ENCODE measurements around the gene SDE2.
A peak's percentile ranks its signal among the peaks of the same experiment; 100 is the strongest.
"Not testable (repeated sequence)": the region's sequence is repeated elsewhere in the genome, so short reads cannot be mapped to it uniquely, and the experiment has no call there.

Gene SDE2

DNA sequence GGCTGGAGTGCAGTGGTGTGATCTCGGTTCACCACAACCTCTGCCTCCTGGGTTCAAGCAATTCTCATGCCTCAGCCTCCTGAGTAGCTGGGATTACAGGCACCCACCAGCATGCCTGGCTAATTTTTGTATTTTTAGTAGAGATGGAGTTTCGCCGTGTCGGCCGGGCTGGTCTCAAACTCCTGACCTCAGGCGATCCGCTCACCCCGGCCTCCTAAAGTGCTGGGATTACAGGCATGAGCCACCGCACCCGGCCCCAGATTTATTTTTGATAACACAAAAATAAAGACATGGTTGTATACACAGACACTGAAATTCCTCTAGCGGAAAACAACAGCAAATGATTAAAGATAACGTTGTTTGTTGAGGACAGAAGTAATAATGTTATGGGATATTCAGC, 24.0 kb downstream of the SDE2 start:
- not testable (repeated sequence) for H3K4me3 Mint-ChIP-seq; DNase-seq; H3K27ac Mint-ChIP-seq; ATAC-seq (replicated peaks); H3K9me3 Mint-ChIP-seq; H3K27me3 Mint-ChIP-seq
- Mint-ChIP-seq H3K4me1 (peaks cover 19 to 38% of the 10 kb centered on the region in 2 donors), H3K36me3 (peaks cover 12 to 26% of the 10 kb centered on the region in 2 donors)

DNA sequence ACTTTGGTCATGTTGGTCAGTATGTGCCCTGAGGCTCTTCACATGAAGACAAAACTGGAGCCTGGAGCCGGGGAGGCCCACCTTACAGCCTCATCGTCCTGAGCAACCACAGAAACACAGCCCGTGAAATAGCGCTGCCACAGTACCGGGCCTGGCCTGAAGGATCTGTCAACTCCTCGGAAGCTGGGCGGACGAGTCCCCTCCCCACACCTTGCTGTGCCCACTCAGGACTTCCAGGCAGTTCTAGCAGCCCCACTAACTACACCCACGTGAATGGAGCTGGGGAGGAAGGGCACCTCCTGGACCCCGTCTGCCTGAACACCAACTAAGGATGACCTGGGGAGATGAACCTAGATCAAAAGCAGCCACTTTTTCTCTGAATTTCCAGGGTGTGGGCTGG, 24.7 kb downstream of the SDE2 start:
- H3K4me1 Mint-ChIP-seq = peaks cover 19 to 36% of the 10 kb centered on the region in 2 donors
- H3K4me3 Mint-ChIP-seq = no peak overlapping the region
- H3K9me3 Mint-ChIP-seq = no peaks in the 10 kb centered on the region
- ATAC-seq (replicated peaks) (no peak), DNase-seq (no peak)
- no peaks in the 10 kb centered on the region for H3K27me3 Mint-ChIP-seq
- no peak overlapping the region for H3K27ac Mint-ChIP-seq
- H3K36me3 Mint-ChIP-seq = peaks cover 10 to 20% of the 10 kb centered on the region in 2 donors

DNA sequence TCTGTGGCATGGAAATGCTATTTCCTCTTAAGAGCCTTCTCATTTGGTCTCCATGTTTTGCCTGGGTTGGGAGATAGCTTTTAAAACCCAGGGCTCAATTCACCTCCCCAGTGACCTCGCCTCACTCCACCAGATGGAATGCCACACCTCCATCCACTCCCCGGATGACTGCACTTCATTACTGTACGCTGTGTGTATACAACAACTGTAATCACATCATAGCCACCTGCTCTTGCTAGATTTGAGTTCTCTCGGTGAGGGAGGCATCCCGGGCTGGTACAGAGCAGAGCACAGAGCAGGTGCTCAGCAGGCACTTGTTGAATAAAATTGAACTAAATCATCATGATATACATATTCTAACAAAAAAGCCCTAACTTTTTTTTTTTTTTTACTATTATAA, 26.0 kb downstream of the SDE2 start:
- H3K27me3 Mint-ChIP-seq = no peaks in the 10 kb centered on the region
- H3K9me3 Mint-ChIP-seq = no peaks in the 10 kb centered on the region
- H3K36me3 Mint-ChIP-seq = peaks cover 7 to 10% of the 10 kb centered on the region in 2 donors
- peaks cover 14 to 24% of the 10 kb centered on the region in 2 donors for H3K4me1 Mint-ChIP-seq
- DNase-seq (no peak), ATAC-seq (replicated peaks) (no peak)
- no peak overlapping the region for H3K27ac Mint-ChIP-seq
- H3K4me3 Mint-ChIP-seq = no peak overlapping the region

DNA sequence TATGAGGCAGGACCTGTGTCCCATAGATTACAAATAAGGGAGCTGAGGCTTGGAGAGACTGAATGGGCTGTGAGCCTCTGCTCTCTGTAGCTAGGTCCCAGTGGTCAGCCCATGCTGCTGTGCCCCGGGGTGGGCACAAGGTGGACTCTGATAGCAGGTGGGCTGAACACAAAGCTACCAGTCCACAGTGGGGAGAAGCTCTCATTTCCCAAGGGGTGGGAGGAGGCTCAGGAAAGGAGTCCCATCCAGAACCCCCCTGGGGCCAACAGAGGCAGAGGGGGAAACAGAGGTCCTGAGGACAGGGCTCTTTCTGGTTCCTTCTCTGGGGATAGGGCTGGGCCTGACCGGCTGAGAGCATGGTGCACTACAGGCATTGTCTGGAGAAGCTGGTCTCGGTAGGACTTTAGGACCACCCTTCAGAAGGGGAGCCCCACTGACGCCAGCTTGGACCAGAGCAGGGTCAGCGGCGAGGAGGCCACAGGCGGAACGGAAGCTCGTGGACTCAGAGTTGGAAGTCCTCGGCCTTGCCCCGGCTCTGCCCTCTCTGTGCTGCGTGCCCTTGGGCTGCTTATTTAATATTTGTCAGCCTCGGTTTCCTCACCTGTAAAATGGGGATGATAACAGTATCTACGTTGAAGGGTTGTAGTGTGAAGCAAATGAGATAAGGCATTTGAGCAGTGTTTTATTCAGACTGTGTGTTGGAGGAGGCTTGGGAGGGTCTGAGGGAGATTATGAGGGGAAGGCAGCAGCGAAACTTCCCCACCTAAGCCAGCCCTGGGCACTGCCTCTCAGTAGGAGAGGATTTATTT, 26.6 kb downstream of the SDE2 start:
- H3K36me3 Mint-ChIP-seq = peaks cover 6 to 8% of the 10 kb centered on the region in 2 donors
- H3K27me3 Mint-ChIP-seq = no peaks in the 10 kb centered on the region
- no peak for DNase-seq
- no peaks in the 10 kb centered on the region for H3K9me3 Mint-ChIP-seq
- no peak for ATAC-seq (replicated peaks)
- no peak overlapping the region for H3K27ac Mint-ChIP-seq
- peaks cover 8 to 18% of the 10 kb centered on the region in 2 donors for H3K4me1 Mint-ChIP-seq
- no peak overlapping the region for H3K4me3 Mint-ChIP-seq

DNA sequence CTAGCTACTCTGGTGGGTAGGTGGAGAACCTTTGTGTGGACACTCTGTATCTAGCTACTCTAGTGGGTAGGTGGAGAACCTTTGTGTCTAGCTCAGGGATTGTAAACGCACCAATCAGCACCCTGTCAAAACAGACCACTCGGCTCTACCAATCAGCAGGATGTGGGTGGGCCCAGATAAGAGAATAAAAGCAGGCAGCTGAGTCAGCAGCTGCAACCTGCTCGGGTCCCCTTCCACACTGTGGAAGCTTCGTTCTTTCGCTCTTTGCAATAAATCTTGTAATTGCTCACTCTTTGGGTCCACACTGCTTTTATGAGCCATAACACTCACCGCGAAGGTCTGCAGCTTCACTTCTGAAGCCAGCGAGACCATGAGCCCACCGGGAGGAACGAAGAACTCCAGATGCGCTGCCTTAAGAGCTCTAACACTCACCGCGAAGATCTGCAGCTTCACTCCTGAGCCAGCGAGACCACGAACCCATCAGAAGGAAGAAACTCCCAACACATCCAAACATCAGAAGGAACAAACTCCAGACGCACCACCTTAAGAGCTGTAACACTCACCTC, 28.5 kb downstream of the SDE2 start:
- not testable (repeated sequence) for DNase-seq; ATAC-seq (replicated peaks); H3K9me3 Mint-ChIP-seq; H3K27me3 Mint-ChIP-seq; H3K27ac Mint-ChIP-seq; H3K36me3 Mint-ChIP-seq; H3K4me3 Mint-ChIP-seq; H3K4me1 Mint-ChIP-seq

DNA sequence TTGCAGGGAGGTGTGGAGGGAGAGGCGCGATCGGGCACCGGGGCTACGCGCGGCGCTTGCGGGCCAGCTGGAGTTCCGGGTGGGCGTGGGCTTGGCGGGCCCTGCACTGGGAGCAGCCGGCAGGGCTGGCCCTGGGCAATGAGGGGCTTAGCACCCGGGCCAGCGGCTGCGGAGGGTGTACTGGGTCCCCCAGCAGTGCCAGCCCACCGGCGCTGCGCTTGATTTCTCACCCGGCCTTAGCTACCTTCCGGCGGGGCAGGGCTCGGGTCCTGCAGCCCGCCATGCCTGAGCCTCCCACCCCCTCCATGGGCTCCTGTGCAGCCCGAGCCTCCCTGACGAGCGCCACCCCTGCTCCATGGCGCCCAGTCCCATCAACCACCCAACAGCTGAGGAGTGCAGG, 29.4 kb downstream of the SDE2 start:
- not testable (repeated sequence) for H3K9me3 Mint-ChIP-seq; ATAC-seq (replicated peaks); H3K27ac Mint-ChIP-seq; H3K36me3 Mint-ChIP-seq; H3K4me1 Mint-ChIP-seq; H3K4me3 Mint-ChIP-seq; H3K27me3 Mint-ChIP-seq; DNase-seq

DNA sequence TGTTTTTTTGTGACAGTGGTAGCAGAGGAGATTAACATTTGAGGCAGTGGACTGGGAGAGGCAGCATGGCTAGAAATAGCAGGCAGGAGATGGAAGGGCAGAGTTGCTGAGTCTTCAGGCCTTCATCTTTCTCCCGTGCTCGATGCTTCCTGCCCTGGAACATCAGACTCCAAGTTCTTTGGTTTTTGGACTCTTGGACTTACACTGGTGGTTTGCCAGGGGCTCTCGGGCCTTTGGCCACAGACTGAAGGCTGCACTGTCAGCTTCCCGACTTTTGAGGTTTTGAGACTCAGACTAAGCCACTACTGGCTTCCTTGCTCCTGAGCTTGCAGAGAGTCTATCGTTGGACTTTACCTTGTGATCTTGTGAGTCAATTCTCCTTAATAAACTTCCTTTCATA, 33.9 kb downstream of the SDE2 start:
- Mint-ChIP-seq H3K4me3 (no peak overlapping the region), H3K27ac (no peak overlapping the region), H3K9me3 (no peaks in the 10 kb centered on the region), H3K27me3 (peaks cover 9 to 10% of the 10 kb centered on the region in 2 donors), H3K4me1 (peaks cover 2 to 9% of the 10 kb centered on the region in 2 donors), H3K36me3 (no peaks in the 10 kb centered on the region)
- no peak for DNase-seq
- ATAC-seq (replicated peaks) = no peak

DNA sequence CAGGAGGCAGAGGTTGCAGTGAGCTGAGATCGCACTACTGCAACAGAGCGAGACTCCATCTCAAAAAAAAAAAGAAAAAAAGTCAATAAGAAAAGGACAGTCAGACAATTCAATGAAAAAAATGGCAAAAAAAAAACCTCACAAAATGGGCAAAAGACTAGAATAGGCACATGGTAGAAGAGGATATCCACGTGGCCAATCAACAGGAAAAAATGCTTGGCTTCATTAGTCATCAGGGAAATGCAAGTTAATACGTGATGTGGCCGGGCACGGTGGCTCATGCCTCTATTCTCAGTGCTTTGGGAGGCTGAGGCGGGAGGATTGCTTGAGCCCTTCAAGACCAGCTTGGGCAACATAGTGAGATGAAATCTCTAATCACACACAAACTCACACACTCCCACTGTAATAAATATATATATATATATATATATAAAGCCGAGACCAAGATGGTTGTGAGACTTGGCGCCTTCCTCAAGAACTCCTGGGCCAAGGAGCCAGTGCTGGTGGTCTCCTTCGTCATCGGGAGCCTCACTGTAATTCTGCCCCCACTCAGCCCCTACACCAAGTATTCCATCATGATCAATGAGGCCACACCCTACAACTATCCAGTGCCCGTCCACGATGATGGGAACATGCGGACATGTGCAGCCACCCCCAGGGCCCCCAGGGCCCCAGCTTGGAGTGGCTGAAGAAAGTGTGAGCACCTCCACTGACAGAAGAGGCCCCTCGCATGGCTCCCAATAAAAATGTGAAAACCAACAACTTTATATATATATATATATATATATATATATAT, 35.2 kb downstream of the SDE2 start:
- Mint-ChIP-seq H3K27me3 (peaks cover 10 to 13% of the 10 kb centered on the region in 2 donors), H3K9me3 (no peaks in the 10 kb centered on the region), H3K4me1 (peaks cover 2 to 9% of the 10 kb centered on the region in 2 donors), H3K4me3 (no peak overlapping the region), H3K36me3 (no peaks in the 10 kb centered on the region), H3K27ac (no peak overlapping the region)
- DNase-seq (no peak), ATAC-seq (replicated peaks) (no peak)

DNA sequence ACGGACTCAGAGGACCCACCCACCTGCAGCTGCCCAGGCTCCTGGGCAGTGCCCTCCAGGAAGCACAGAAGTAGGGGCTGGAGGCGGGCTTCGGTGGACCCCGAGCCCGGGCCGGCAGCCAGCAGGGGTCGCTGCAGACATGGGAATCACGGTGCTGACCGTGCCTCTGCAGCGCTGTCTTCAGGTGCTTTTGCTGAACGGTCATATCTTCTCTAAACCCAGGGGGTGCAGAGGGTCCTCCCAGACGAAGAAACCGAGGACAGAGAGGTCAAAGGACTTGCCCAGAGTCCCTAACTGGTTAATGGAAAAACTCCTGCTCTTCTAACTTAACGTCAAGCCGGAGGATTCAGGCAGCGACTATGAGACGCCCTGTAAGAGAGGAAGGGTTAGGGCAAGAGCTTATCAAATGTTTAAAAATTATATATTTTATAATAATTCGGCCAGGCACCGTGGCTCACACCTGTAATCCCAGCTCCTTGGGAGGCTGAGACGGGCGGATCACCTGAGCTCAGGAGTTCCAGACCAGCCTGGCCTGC, 36.6 kb downstream of the SDE2 start:
- peaks cover 10 to 13% of the 10 kb centered on the region in 2 donors for H3K27me3 Mint-ChIP-seq
- peak; percentile 86 to 91 for ATAC-seq (replicated peaks)
- H3K36me3 Mint-ChIP-seq = no peaks in the 10 kb centered on the region
- H3K4me3 Mint-ChIP-seq = no peak overlapping the region
- no peaks in the 10 kb centered on the region for H3K9me3 Mint-ChIP-seq
- DNase-seq = peak; percentile 39
- H3K4me1 Mint-ChIP-seq = peaks cover 2 to 9% of the 10 kb centered on the region in 2 donors
- no peak overlapping the region for H3K27ac Mint-ChIP-seq

DNA sequence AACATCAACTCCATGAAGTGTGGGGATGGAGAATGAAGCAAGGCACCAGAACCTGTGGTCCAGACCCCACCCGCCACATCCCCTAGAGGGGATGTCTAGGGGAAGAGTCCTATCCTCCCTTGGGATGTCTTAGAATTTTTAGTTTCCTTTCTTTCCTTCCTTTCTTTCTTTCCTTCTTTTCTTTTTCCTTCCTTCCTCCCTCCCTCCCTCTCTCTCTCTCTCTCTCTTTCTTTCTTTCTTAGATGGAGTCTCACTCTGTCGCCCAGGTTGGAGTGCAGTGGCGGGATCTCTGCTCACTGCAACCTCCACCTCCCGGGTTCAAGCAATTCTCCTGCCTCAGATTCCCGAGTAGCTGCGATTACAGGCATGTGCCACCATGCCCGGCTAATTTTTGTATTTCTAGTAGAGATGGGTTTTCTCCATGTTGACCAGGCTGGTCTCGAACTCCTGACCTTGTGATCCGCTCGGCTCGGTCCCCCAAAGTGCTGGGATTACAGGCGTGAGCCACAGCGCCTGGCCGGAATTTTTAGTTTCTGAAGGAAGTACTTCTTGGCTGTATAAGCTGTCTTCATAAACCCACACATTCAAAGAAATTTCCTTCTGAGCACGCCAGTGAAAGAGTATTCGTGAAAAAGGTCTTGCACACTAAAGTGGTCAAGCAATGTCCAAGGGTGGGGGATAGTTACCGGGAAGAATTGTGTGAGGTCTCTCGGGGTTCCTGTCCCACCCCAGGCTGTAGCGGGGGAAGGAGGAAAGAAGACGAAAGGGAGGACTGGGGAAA, 37.3 kb downstream of the SDE2 start:
- no peak for ATAC-seq (replicated peaks)
- Mint-ChIP-seq H3K9me3 (no peaks in the 10 kb centered on the region), H3K27ac (peak overlapping the region; percentile 7), H3K27me3 (peaks cover 10 to 13% of the 10 kb centered on the region in 2 donors), H3K4me1 (peaks cover 2 to 9% of the 10 kb centered on the region in 2 donors), H3K36me3 (no peaks in the 10 kb centered on the region), H3K4me3 (no peak overlapping the region)
- no peak for DNase-seq

DNA sequence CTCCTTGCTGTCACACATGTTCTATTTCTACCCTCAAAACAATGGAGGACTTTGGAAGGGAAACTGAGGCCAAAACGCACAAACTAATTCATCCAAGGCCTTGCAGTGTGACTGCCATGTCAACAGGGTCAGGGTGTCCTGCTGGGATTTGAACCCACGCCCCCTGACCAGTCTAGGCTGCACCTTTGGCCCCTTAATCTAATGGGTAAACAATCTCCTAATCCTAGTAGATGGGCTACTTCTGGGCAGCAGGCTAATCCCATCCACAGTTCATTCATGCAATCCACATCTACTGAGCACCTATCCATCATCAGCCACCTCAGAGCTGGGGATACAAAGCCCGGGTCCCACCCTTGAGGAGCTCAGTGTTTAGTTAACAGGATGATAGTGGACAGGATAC, 41.1 kb downstream of the SDE2 start:
- no peak overlapping the region for H3K4me3 Mint-ChIP-seq
- H3K27ac Mint-ChIP-seq = no peak overlapping the region
- peaks cover 2 to 9% of the 10 kb centered on the region in 2 donors for H3K4me1 Mint-ChIP-seq
- no peaks in the 10 kb centered on the region for H3K36me3 Mint-ChIP-seq
- no peaks in the 10 kb centered on the region for H3K9me3 Mint-ChIP-seq
- no peak for DNase-seq
- no peak for ATAC-seq (replicated peaks)
- H3K27me3 Mint-ChIP-seq = peaks cover 19 to 26% of the 10 kb centered on the region in 2 donors

DNA sequence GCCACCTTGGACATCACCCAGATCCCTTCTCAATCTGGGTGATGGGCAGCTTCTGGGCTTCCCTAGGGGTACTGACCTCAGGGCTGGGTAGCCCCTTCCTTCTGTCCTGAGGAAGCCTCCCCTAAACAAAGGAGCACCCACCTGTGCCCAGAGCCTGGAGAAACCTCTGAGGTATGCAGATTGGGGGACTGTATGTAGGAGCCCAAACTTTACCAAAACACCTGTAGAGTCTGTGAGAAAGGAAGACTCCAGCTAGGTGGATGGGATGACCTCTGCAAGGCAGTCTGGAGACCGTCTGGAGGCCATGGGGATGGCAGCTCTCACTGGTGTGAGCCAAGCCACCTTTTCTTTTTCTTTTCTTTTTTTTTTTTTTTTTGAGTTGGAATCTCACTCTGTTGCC, 44.4 kb downstream of the SDE2 start:
- Mint-ChIP-seq H3K4me3 (no peak overlapping the region), H3K27ac (no peak overlapping the region), H3K4me1 (peaks cover 0 to 4% of the 10 kb centered on the region in 2 donors), H3K36me3 (no peaks in the 10 kb centered on the region), H3K9me3 (no peaks in the 10 kb centered on the region), H3K27me3 (peaks cover 36 to 39% of the 10 kb centered on the region in 2 donors)
- no peak for ATAC-seq (replicated peaks)
- DNase-seq = no peak

DNA sequence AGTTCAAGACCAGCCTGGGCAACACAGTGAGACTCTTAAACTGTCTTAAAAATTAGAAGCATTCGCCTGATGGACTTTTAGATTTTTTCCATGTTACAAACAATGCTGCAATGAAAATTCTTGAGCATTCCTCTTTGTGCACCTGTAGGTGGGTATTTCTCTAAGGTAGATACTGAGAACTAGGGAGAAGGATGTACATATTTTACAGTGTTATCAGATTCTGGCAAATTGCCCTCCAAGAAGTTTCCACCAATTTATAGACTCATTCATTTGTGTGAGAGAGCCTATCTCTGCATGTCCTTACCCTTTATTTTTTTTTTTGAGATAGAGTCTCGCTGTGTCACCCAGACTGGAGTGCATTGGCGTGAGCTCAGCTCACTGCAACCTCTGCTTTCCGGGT, 45.8 kb downstream of the SDE2 start:
- H3K36me3 Mint-ChIP-seq = no peaks in the 10 kb centered on the region
- no peak overlapping the region for H3K4me3 Mint-ChIP-seq
- H3K4me1 Mint-ChIP-seq = peaks cover 0 to 4% of the 10 kb centered on the region in 2 donors
- H3K27me3 Mint-ChIP-seq = peaks cover 35 to 36% of the 10 kb centered on the region in 2 donors
- no peak overlapping the region for H3K27ac Mint-ChIP-seq
- no peaks in the 10 kb centered on the region for H3K9me3 Mint-ChIP-seq
- DNase-seq = no peak
- ATAC-seq (replicated peaks) = no peak
